GM13976 (cell line): Measurements from ENCODE around the gene SLC66A3.

Experiments
- DNase-seq: peaks from one replicate; pipeline ENCODE4 v3.0.0; 2012; ENCODE audit warnings: low spot score
- in situ Hi-C: fragments of 300-500 bp; cut with MboI; formaldehyde crosslinking; loops from one replicate; pipeline ENCODE4 v1.12.0; 2022; ENCODE audit warnings: low sequenced_read_pairs, mixed read lengths, inconsistent platforms; ENCODE audit not compliant: unreplicated experiment
- TF ChIP-seq, protein P1 (sequence below): IDR thresholded peaks from 2 replicates; pipeline ENCODE4 v1.5.1; 2012; ENCODE audit warnings: borderline replicate concordance, mild to moderate bottlenecking; ENCODE audit not compliant: insufficient read depth; ENCODE audit errors: extremely low read depth, missing control alignments, control extremely low read depth

SLC66A3 gene

GRCh38 chr2:11166476-11166875 lies 11.2 kb downstream of the SLC66A3 start:
- no peak for DNase-seq
- TF ChIP-seq, protein P1, sequence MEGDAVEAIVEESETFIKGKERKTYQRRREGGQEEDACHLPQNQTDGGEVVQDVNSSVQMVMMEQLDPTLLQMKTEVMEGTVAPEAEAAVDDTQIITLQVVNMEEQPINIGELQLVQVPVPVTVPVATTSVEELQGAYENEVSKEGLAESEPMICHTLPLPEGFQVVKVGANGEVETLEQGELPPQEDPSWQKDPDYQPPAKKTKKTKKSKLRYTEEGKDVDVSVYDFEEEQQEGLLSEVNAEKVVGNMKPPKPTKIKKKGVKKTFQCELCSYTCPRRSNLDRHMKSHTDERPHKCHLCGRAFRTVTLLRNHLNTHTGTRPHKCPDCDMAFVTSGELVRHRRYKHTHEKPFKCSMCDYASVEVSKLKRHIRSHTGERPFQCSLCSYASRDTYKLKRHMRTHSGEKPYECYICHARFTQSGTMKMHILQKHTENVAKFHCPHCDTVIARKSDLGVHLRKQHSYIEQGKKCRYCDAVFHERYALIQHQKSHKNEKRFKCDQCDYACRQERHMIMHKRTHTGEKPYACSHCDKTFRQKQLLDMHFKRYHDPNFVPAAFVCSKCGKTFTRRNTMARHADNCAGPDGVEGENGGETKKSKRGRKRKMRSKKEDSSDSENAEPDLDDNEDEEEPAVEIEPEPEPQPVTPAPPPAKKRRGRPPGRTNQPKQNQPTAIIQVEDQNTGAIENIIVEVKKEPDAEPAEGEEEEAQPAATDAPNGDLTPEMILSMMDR, result no peak
- in situ Hi-C loops, result no loop called here

DNA sequence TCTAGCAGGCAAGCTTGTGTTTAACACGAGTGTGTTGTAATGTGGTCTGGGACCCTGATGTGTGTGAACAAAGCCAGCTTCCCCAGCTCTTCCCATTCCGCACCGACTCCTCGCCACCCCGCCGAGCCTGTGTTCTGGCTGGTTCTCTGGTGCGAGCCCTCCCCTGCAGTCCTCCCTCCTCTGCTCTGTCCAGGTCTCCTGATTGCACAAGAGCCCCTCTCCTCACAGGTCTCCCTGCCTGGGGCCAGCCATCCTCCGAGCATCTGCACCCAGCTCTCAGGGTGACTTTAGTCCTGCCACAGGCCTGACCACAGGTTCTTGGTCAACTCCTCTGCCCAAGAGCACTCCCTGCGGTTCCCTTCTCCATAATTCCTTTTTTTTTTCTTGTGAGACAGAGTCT lies 13.2 kb downstream of the SLC66A3 start:
- TF ChIP-seq, protein P1, result no peak
- in situ Hi-C loops, result no loop called here
- DNase-seq, result no peak

GRCh38 chr2:11169333-11169732 lies 14.1 kb downstream of the SLC66A3 start:
- in situ Hi-C loops, result no loop called here
- TF ChIP-seq, protein P1, result no peak
- no peak for DNase-seq

- TF ChIP-seq, protein P1, result no peak
- in situ Hi-C loops, result no loop called here
- no peak for DNase-seq
Observed at GRCh38 chr2:11174222-11174621, 19.0 kb downstream of the SLC66A3 start.

DNA sequence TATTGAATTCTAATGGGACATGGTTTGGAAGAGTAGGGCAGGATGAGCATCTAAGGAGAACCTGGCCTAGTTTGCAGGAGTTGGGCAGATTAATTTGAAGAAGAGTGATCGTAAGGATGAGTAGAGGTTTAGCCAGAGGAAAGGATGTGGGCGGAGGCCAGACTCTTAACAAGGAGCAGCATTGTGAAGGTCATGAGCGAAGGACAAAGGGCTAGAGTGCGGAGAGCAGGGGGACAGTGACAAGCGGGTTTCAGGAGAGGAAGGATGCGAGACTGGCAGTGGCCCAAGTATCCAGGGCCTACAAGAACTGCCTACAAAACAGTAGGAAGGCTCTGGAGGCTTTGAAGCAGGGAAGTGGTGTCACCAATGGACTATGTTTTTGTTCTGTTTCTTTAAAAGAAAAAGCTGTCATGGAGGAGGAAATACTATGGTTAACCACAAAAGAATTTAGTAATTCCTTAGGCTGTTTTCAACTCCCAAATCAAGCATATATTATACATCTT lies 20.1 kb downstream of the SLC66A3 start:
- DNase-seq, result no peak
- TF ChIP-seq, protein P1, result no peak
- in situ Hi-C loops, result no loop called here

DNA sequence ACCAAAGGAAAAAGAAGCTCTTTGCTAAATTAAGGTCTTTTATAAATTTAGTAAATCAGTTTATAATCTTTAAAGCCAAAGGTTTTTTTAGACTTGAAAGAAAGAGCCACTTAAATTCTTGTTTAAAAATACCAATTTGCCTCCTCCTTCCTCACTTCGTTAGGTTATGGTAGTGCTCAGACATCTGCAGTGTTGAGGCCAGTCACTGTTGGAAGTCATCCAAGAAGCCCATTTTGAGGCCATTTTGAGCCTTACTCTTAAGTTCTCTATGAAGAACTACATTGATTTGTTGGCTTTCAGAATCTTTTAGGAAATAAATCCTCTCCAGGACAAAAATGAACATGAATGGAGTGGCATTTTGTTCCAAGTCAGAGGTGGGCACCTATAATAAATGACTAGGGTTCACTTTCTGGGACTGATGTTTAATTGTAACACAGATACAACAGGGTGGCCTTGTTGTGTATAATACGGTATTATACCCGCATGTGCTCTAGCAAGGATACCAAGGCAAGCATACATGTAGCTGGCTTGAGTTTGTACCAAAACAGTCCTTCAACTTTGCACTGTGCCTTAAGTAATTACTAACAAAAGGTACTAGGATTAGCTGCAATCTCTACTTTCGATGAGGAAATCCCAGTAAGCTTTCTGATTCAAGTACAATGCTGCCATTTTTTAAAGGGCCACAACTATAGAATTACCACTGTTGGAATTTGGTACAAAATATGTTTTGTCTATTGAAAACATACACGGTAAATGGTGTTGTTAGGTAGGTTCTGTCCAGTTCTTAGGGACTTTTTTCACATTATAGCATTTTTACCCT lies 22.8 kb downstream of the SLC66A3 start:
- in situ Hi-C loops, result no loop called here
- TF ChIP-seq, protein P1, result no peak
- no peak for DNase-seq
